PC-3 (cell line): ENCODE data around the gene GPX6.

ENCODE experiments used
- EZH2phosphoT487 ChIP-seq: fragments of 300-600 bp; sonication (generic); IDR thresholded peaks from 2 replicates; pipeline ENCODE4 v1.6.1; 2018; ENCODE audit warnings: mild to moderate bottlenecking, antibody characterized with exemption, low read length, borderline replicate concordance
- TF ChIP-seq, protein P1 (sequence below): fragments of 300-600 bp; sonication (generic); conservative IDR thresholded peaks from 2 replicates; pipeline ENCODE4 v1.5.1; 2017; ENCODE audit warnings: antibody characterized with exemption, low read depth, mild to moderate bottlenecking, low read length

GRCh38 chr6:28537065-28537464 lies 21.5 kb upstream of the GPX6 start:
- TF ChIP-seq, protein P1, sequence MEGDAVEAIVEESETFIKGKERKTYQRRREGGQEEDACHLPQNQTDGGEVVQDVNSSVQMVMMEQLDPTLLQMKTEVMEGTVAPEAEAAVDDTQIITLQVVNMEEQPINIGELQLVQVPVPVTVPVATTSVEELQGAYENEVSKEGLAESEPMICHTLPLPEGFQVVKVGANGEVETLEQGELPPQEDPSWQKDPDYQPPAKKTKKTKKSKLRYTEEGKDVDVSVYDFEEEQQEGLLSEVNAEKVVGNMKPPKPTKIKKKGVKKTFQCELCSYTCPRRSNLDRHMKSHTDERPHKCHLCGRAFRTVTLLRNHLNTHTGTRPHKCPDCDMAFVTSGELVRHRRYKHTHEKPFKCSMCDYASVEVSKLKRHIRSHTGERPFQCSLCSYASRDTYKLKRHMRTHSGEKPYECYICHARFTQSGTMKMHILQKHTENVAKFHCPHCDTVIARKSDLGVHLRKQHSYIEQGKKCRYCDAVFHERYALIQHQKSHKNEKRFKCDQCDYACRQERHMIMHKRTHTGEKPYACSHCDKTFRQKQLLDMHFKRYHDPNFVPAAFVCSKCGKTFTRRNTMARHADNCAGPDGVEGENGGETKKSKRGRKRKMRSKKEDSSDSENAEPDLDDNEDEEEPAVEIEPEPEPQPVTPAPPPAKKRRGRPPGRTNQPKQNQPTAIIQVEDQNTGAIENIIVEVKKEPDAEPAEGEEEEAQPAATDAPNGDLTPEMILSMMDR = no peak
- TF ChIP-seq EZH2phosphoT487 = no peak
